NCI-H146 (cell line): ENCODE measurements around the gene VENTX.
"Not testable (repeated sequence)": the region's sequence is repeated elsewhere in the genome, so short reads cannot be mapped to it uniquely, and the experiment has no call there.

Experiments
- DNase-seq: peaks from one replicate; lab custom pipeline; 2025; lab: John Stamatoyannopoulos, UW

VENTX gene

GRCh38 chr10:133214468-133215410, 22.9 kb upstream of the VENTX start:
- no peak for DNase-seq

GRCh38 chr10:133215586-133215985, 22.1 kb upstream of the VENTX start:
- DNase-seq = no peak

GRCh38 chr10:133216776-133217175, 20.9 kb upstream of the VENTX start:
- DNase-seq = no peak

GRCh38 chr10:133217800-133218589, 19.7 kb upstream of the VENTX start:
- DNase-seq = no peak

- DNase-seq = no peak
Measured at GRCh38 chr10:133218891-133219290, 18.8 kb upstream of the VENTX start.

- no peak for DNase-seq
Measured at GRCh38 chr10:133219782-133220181, 17.9 kb upstream of the VENTX start.

GRCh38 chr10:133221331-133221730, 16.3 kb upstream of the VENTX start:
- no peak for DNase-seq

- DNase-seq = not testable (repeated sequence)
Measured at GRCh38 chr10:133221756-133222155, 15.9 kb upstream of the VENTX start.

- no peak for DNase-seq
Measured at GRCh38 chr10:133224076-133224475, 13.6 kb upstream of the VENTX start.

GRCh38 chr10:133224756-133225372, 12.8 kb upstream of the VENTX start:
- DNase-seq = no peak

- DNase-seq = no peak
Measured at GRCh38 chr10:133225707-133226191, 11.9 kb upstream of the VENTX start.

- DNase-seq = no peak
Measured at GRCh38 chr10:133226251-133226808, 11.3 kb upstream of the VENTX start.

- no peak for DNase-seq
Measured at GRCh38 chr10:133227256-133227655, 10.4 kb upstream of the VENTX start.

- no peak for DNase-seq
Measured at GRCh38 chr10:133229265-133230043, 8.2 kb upstream of the VENTX start.

- no peak for DNase-seq
Measured at GRCh38 chr10:133230044-133230361, 7.7 kb upstream of the VENTX start, which contains the start of gene UTF1. TSS of gene UTF1 (plus strand) at chr10:133230217. CDS start at chr10:133230289, 72 bp downstream.

- peak; percentile 44 for DNase-seq
Measured at GRCh38 chr10:133230387-133231195, 7.1 kb upstream of the VENTX start.

- DNase-seq = no peak
Measured at GRCh38 chr10:133231244-133231945, 6.3 kb upstream of the VENTX start.

- no peak for DNase-seq
Measured at GRCh38 chr10:133231946-133232574, 5.6 kb upstream of the VENTX start.

- not testable (repeated sequence) for DNase-seq
Measured at GRCh38 chr10:133234796-133235195, 2.9 kb upstream of the VENTX start.
